Hepatocyte (in vitro differentiated cells): ENCODE data around the gene PTPDC1. TPM values are rescaled to one million over a fixed set of nuclear protein-coding genes. Genes with fewer than 3 reads are reported as not detected.
A peak's percentile ranks its signal among the peaks of the same experiment; 100 is the strongest.
"Not testable (repeated sequence)": the region's sequence is repeated elsewhere in the genome, so short reads cannot be mapped to it uniquely, and the experiment has no call there.

Experiments used
- DNase-seq: peaks from one replicate; pipeline ENCODE4 v3.0.0-alpha.2; 2016; ENCODE audit warnings: low spot score
- H2AFZ ChIP-seq: fragments of 200-600 bp; sonication (generic); 2 replicates; pipeline ENCODE4 v1.6.0; 2016; ENCODE audit warnings: antibody characterized with exemption, mild to moderate bottlenecking
- H3K27ac ChIP-seq: fragments of 200-600 bp; sonication (generic); 2 replicates; pipeline ENCODE4 v1.5.1; 2016; ENCODE audit warnings: mild to moderate bottlenecking
- H3K27me3 ChIP-seq: fragments of 200-600 bp; sonication (generic); 2 replicates; pipeline ENCODE4 v1.6.1; 2016
- H3K36me3 ChIP-seq: fragments of 200-600 bp; sonication (generic); replicated peaks from 2 replicates; pipeline ENCODE4 v1.5.1; 2016; ENCODE audit warnings: low read depth; ENCODE audit not compliant: insufficient read depth
- H3K4me1 ChIP-seq: fragments of 200-600 bp; sonication (generic); 2 replicates; pipeline ENCODE4 v1.5.1; 2016; ENCODE audit warnings: mild to moderate bottlenecking, moderate library complexity; ENCODE audit not compliant: insufficient read depth
- H3K4me2 ChIP-seq: fragments of 200-600 bp; sonication (generic); 2 replicates; pipeline ENCODE4 v1.6.0; 2016
- H3K4me3 ChIP-seq: fragments of 200-600 bp; sonication (generic); 2 replicates; pipeline ENCODE4 v1.5.1; 2016; ENCODE audit warnings: mild to moderate bottlenecking
- H3K79me2 ChIP-seq: fragments of 200-600 bp; sonication (generic); 2 replicates; pipeline ENCODE4 v1.6.0; 2017; ENCODE audit warnings: mild to moderate bottlenecking
- H3K9me2 ChIP-seq: fragments of 200-600 bp; sonication (generic); replicated peaks from 2 replicates; pipeline ENCODE4 v1.6.0; 2017; ENCODE audit warnings: mild to moderate bottlenecking; ENCODE audit not compliant: insufficient read depth
- H3K9me3 ChIP-seq: fragments of 200-600 bp; sonication (generic); 2 replicates; pipeline ENCODE4 v1.5.1; 2016; ENCODE audit warnings: low read depth, mild to moderate bottlenecking
- H4K20me1 ChIP-seq: fragments of 200-600 bp; sonication (generic); 2 replicates; pipeline ENCODE4 v1.6.0; 2016; ENCODE audit warnings: mild to moderate bottlenecking; ENCODE audit not compliant: insufficient read depth, poor library complexity, severe bottlenecking
- CTCF ChIP-seq: fragments of 200-600 bp; sonication (generic); IDR thresholded peaks from 2 replicates; pipeline ENCODE4 v1.5.1; 2016; ENCODE audit warnings: antibody characterized with exemption, mild to moderate bottlenecking; ENCODE audit not compliant: poor library complexity
- EZH2 ChIP-seq: fragments of 200-600 bp; sonication (generic); IDR thresholded peaks from 2 replicates; pipeline ENCODE4 v1.6.1; 2016; ENCODE audit warnings: antibody characterized with exemption, mild to moderate bottlenecking, borderline replicate concordance
- EZH2phosphoT487 ChIP-seq: fragments of 200-600 bp; sonication (generic); IDR thresholded peaks from one replicate; pipeline ENCODE4 v1.6.1; 2018; ENCODE audit warnings: antibody characterized with exemption, mild to moderate bottlenecking, low read depth, moderate library complexity; ENCODE audit not compliant: unreplicated experiment, severe bottlenecking
- WGBS: methylation state at CpG from one replicate; pipeline ENCODE4 v1.1.6; 2016; ENCODE audit warnings: low lambda C conversion rate; ENCODE audit errors: missing lambda C conversion rate; 5-methylcytosine and 5-hydroxymethylcytosine counted together
- polyA plus RNA-seq: library from polyadenylated mRNA; unstranded; fragments of >200 nt; fragmentation: Nextera tagmentation; extraction: Ambion mirVana; gene quantifications from 2 replicates; pipeline ENCODE4 v1.2.1, GENCODE V29; 2016
- total RNA-seq: library from RNA; depleted of rRNA; stranded (reverse); fragments of >200 nt; gene quantifications from 2 replicates; pipeline ENCODE4 v1.2.3, GENCODE V29; 2014

PTPDC1 gene
- total and polyA plus RNA-seq, 2 experiments from 2014 or later = 2.4 to 7.5 TPM

DNA sequence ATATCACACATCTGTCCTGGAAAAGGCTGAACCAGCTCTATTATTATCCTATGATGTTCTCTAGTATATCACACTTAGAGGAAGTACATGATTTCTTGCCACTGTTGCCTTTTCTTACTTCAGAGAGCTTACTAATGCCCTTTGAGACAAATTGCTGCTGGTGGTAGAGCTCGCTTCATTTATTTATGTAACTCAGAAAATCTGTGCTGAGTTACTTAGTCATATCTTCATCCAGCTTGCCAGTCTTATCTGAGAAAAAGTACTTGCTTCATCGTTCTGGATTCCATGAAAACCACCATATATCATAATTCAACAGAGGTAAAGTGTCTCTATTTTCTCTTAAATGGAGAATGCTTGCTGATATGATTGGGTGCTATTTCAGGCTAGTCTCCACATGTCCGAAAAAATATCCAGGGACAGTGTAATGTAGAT, 26.6 kb downstream of the PTPDC1 start:
- Histone ChIP-seq H4K20me1 (no peaks in the 10 kb centered on the region), H3K27ac (peak overlapping the region; percentile 57), H3K36me3 (no peaks in the 10 kb centered on the region), H3K27me3 (no peaks in the 10 kb centered on the region), H3K79me2 (no peaks in the 10 kb centered on the region), H2AFZ (no peak overlapping the region), H3K9me2 (no peaks in the 10 kb centered on the region), H3K4me3 (no peak overlapping the region), H3K9me3 (no peaks in the 10 kb centered on the region), H3K4me2 (no peak overlapping the region), H3K4me1 (no peaks in the 10 kb centered on the region)
- no peak for TF ChIP-seq CTCF
- TF ChIP-seq EZH2phosphoT487 = no peak
- no peak for TF ChIP-seq EZH2
- 68% methylated on average over 3 of the region's 3 CpGs for WGBS
- DNase-seq = peak; percentile 17

- Histone ChIP-seq H4K20me1 (no peaks in the 10 kb centered on the region), H3K36me3 (no peaks in the 10 kb centered on the region), H3K79me2 (no peaks in the 10 kb centered on the region), H3K9me2 (no peaks in the 10 kb centered on the region), H3K27ac (peak overlapping the region; percentile 31), H3K4me1 (no peaks in the 10 kb centered on the region), H2AFZ (no peak overlapping the region), H3K4me2 (no peak overlapping the region), H3K9me3 (no peaks in the 10 kb centered on the region), H3K27me3 (no peaks in the 10 kb centered on the region), H3K4me3 (no peak overlapping the region)
- no peak for DNase-seq
- TF ChIP-seq CTCF (no peak), EZH2 (no peak), EZH2phosphoT487 (no peak)
- 77% methylated on average over 2 of the region's 2 CpGs for WGBS
These were observed 27.2 kb downstream of the PTPDC1 start for GRCh38 chr9:94111446-94111845.

GRCh38 chr9:94112716-94113465, 28.6 kb downstream of the PTPDC1 start:
- Histone ChIP-seq H2AFZ (no peak overlapping the region), H3K27me3 (no peaks in the 10 kb centered on the region), H3K9me2 (no peaks in the 10 kb centered on the region), H4K20me1 (no peaks in the 10 kb centered on the region), H3K27ac (peak overlapping the region; percentile 76), H3K79me2 (no peaks in the 10 kb centered on the region), H3K4me3 (no peak overlapping the region), H3K36me3 (no peaks in the 10 kb centered on the region), H3K9me3 (no peaks in the 10 kb centered on the region), H3K4me2 (no peak overlapping the region), H3K4me1 (no peaks in the 10 kb centered on the region)
- WGBS = 90% methylated on average over 8 of the region's 8 CpGs
- TF ChIP-seq EZH2 (no peak), EZH2phosphoT487 (no peak), CTCF (no peak)
- DNase-seq = peak; percentile 14

- H4K20me1 ChIP-seq, H3K27me3 ChIP-seq, H3K4me2 ChIP-seq, H3K4me3 ChIP-seq, H3K27ac ChIP-seq, H3K79me2 ChIP-seq, H3K4me1 ChIP-seq, H2AFZ ChIP-seq, DNase-seq, H3K9me2 ChIP-seq, H3K36me3 ChIP-seq, H3K9me3 ChIP-seq: not testable (repeated sequence)
- WGBS = 90% methylated on average over 7 of the region's 7 CpGs
These were observed 35.8 kb downstream of the PTPDC1 start for GRCh38 chr9:94120088-94120487.
